Neural progenitor cell (in vitro differentiated cells): ENCODE data around the gene RPS6KA2. TPM values are rescaled to one million over a fixed set of nuclear protein-coding genes. Genes with fewer than 3 reads are reported as not detected.

ENCODE experiments used
- DNase-seq: peaks from one replicate; pipeline ENCODE4 v3.0.0-alpha.2; 2016; ENCODE audit warnings: low spot score
- H2AFZ ChIP-seq: fragments of 200-600 bp; sonication (generic); replicated peaks from 2 replicates; pipeline ENCODE4 v1.6.1; 2016; ENCODE audit warnings: antibody characterized with exemption
- H3F3A ChIP-seq: fragments of 200-600 bp; sonication (generic); 2 replicates; pipeline ENCODE4 v1.6.1; 2016; ENCODE audit warnings: antibody characterized with exemption, low read depth
- H3K27ac ChIP-seq: fragments of 200-600 bp; sonication (generic); 2 replicates; pipeline ENCODE4 v1.5.1; 2016; ENCODE audit warnings: mild to moderate bottlenecking
- H3K27me3 ChIP-seq: fragments of 200-600 bp; sonication (generic); 2 replicates; pipeline ENCODE4 v1.6.1; 2016; ENCODE audit warnings: mild to moderate bottlenecking, moderate library complexity
- H3K36me3 ChIP-seq: fragments of 200-600 bp; sonication (generic); 2 replicates; pipeline ENCODE4 v1.5.1; 2016
- H3K4me1 ChIP-seq: fragments of 200-600 bp; sonication (generic); 2 replicates; pipeline ENCODE4 v1.6.1; 2016; ENCODE audit warnings: mixed run types
- H3K4me2 ChIP-seq: fragments of 200-600 bp; sonication (generic); 2 replicates; pipeline ENCODE4 v1.6.1; 2016
- H3K4me3 ChIP-seq: fragments of 200-600 bp; sonication (generic); 2 replicates; pipeline ENCODE4 v1.5.1; 2016
- H3K79me2 ChIP-seq: fragments of 200-600 bp; sonication (generic); 2 replicates; pipeline ENCODE4 v1.6.1; 2016; ENCODE audit warnings: low read depth
- H3K9ac ChIP-seq: fragments of 200-600 bp; sonication (generic); 2 replicates; pipeline ENCODE4 v1.6.1; 2016
- H3K9me3 ChIP-seq: fragments of 200-600 bp; sonication (generic); 2 replicates; pipeline ENCODE4 v1.5.1; 2016; ENCODE audit warnings: low read depth
- H4K20me1 ChIP-seq: fragments of 200-600 bp; sonication (generic); 2 replicates; pipeline ENCODE4 v1.6.1; 2016; ENCODE audit warnings: low read depth
- H3K27ac Mint-ChIP-seq: 3 replicates; pipeline ENCODE4 v1.8.0; 2021; ENCODE audit warnings: mixed read lengths
- H3K27me3 Mint-ChIP-seq: 2 replicates; pipeline ENCODE4 v1.8.0; 2022; ENCODE audit warnings: low read depth, mild to moderate bottlenecking, inconsistent platforms, moderate library complexity, mixed read lengths; ENCODE audit not compliant: insufficient read depth
- H3K36me3 Mint-ChIP-seq: 3 replicates; pipeline ENCODE4 v1.8.0; 2021; ENCODE audit warnings: mixed read lengths
- H3K4me1 Mint-ChIP-seq: 3 replicates; pipeline ENCODE4 v1.8.0; 2021; ENCODE audit warnings: mixed read lengths
- H3K4me3 Mint-ChIP-seq: 3 replicates; pipeline ENCODE4 v1.8.0; 2021; ENCODE audit warnings: mild to moderate bottlenecking, moderate library complexity, mixed read lengths
- H3K9me3 Mint-ChIP-seq: 3 replicates; pipeline ENCODE4 v1.8.0; 2020; ENCODE audit warnings: mixed read lengths
- EZH2 ChIP-seq: fragments of 200-600 bp; sonication (generic); IDR thresholded peaks from 2 replicates; pipeline ENCODE4 v1.6.1; 2017; ENCODE audit warnings: antibody characterized with exemption, mild to moderate bottlenecking, moderate library complexity
- EZH2phosphoT487 ChIP-seq: fragments of 200-600 bp; sonication (generic); IDR thresholded peaks from 2 replicates; pipeline ENCODE4 v1.6.1; 2017; ENCODE audit warnings: antibody characterized with exemption
- total RNA-seq: library from RNA; depleted of rRNA; stranded (reverse); fragments of >200 nt; gene quantifications from 2 replicates; pipeline ENCODE4 v1.2.3, GENCODE V29; 2015; ENCODE audit warnings: low replicate concordance
- TF ChIP-seq, protein P1 (sequence below): fragments of 200-600 bp; sonication (generic); IDR thresholded peaks from 2 replicates; pipeline ENCODE4 v1.5.1; 2017; ENCODE audit warnings: antibody characterized with exemption, mild to moderate bottlenecking

Gene RPS6KA2
- total RNA-seq, 1 donor from 2014 or later, result 8.2 TPM

DNA sequence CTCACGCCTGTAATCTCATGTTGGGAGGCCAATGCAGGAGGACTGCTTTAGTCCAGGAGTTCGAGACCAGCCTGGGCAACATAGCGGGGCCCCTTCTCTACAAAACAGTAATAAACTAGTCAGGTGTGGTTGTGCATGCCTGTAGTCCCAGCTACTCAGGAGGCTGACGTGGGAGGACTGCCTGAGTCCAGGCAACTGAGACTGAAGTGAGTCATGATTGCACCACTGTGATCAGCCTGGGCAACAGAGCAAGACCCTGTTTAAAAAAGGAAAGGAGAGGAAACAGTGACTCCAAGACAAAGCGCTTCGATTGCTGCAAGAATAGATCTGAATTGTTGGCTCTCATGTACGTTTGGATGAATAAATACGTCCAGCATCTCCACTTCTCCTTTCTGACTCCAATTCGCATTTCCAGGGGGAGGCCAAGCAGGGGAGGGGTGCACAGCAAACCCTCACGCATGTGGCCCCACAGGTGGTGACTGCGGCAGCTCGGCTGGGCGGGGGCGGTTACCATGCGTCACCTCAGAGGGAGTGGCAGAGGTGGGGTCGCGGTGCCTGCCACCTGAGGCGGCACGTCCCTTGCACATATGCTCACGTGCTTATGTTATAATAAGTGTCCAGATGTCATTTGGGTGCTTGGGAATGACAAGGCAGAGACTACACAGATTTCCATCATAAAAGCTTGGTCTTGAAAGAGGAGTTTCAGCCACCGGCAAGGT lies 149.2 kb downstream of the RPS6KA2 start:
- Mint-ChIP-seq H3K36me3 (peaks cover 12% of the 10 kb centered on the region), H3K4me3 (no peak overlapping the region), H3K9me3 (no peaks in the 10 kb centered on the region), H3K27ac (no peak overlapping the region), H3K4me1 (peaks cover 20% of the 10 kb centered on the region), H3K27me3 (peaks cover 6% of the 10 kb centered on the region)
- Histone ChIP-seq H3K9me3 (no peaks in the 10 kb centered on the region), H3K4me2 (no peak overlapping the region), H3K36me3 (no peaks in the 10 kb centered on the region), H3K4me1 (no peaks in the 10 kb centered on the region), H2AFZ (no peak overlapping the region), H3F3A (no peaks in the 10 kb centered on the region), H4K20me1 (no peaks in the 10 kb centered on the region), H3K79me2 (no peaks in the 10 kb centered on the region), H3K27ac (no peak overlapping the region), H3K27me3 (no peaks in the 10 kb centered on the region), H3K4me3 (no peak overlapping the region), H3K9ac (no peak overlapping the region)
- TF ChIP-seq EZH2 (no peak), EZH2phosphoT487 (no peak)
- TF ChIP-seq, protein P1, sequence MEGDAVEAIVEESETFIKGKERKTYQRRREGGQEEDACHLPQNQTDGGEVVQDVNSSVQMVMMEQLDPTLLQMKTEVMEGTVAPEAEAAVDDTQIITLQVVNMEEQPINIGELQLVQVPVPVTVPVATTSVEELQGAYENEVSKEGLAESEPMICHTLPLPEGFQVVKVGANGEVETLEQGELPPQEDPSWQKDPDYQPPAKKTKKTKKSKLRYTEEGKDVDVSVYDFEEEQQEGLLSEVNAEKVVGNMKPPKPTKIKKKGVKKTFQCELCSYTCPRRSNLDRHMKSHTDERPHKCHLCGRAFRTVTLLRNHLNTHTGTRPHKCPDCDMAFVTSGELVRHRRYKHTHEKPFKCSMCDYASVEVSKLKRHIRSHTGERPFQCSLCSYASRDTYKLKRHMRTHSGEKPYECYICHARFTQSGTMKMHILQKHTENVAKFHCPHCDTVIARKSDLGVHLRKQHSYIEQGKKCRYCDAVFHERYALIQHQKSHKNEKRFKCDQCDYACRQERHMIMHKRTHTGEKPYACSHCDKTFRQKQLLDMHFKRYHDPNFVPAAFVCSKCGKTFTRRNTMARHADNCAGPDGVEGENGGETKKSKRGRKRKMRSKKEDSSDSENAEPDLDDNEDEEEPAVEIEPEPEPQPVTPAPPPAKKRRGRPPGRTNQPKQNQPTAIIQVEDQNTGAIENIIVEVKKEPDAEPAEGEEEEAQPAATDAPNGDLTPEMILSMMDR, result no peak
- no peak for DNase-seq

DNA sequence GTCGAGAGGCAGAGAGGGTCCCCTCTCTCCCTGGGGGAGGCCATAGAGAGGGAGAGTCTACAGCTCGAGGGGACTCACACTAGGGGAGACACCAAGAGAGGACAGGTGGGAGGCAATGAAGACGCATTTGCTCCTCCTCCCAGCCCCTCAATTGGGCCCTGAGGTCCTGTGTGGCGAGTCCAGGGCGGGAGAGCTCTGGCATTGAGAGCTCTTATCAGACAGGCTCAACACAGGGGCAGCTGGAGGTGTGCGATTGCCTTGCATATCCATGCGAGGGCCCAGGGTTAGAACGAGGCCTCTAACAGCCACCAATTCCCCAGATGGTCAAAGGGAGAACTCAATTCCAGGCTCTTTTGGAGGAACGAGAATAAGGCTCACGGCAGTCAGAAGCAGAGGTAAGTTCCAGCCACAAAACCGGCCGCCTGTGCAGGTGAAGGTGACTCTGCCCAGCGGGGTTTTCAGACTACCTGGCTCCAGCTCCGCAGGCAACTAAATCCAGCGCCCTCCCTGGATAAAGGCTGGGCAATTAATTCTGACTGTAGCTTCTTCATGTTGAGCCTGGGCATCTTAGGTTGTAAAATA lies 150.3 kb downstream of the RPS6KA2 start:
- Histone ChIP-seq H4K20me1 (no peaks in the 10 kb centered on the region), H3K27me3 (no peaks in the 10 kb centered on the region), H3K79me2 (no peaks in the 10 kb centered on the region), H3K9ac (no peak overlapping the region), H3F3A (no peaks in the 10 kb centered on the region), H3K4me2 (no peak overlapping the region), H3K4me3 (no peak overlapping the region), H3K27ac (no peak overlapping the region), H3K9me3 (no peaks in the 10 kb centered on the region), H2AFZ (no peak overlapping the region), H3K4me1 (no peaks in the 10 kb centered on the region), H3K36me3 (no peaks in the 10 kb centered on the region)
- H3K4me1 Mint-ChIP-seq, result peaks cover 20% of the 10 kb centered on the region
- no peak for DNase-seq
- H3K9me3 Mint-ChIP-seq, result no peaks in the 10 kb centered on the region
- peak overlapping the region; percentile 33 for H3K27ac Mint-ChIP-seq
- peaks cover 11% of the 10 kb centered on the region for H3K36me3 Mint-ChIP-seq
- H3K4me3 Mint-ChIP-seq, result no peak overlapping the region
- TF ChIP-seq EZH2, result no peak
- TF ChIP-seq EZH2phosphoT487, result no peak
- TF ChIP-seq, protein P1, result no peak
- H3K27me3 Mint-ChIP-seq, result peaks cover 6% of the 10 kb centered on the region

DNA sequence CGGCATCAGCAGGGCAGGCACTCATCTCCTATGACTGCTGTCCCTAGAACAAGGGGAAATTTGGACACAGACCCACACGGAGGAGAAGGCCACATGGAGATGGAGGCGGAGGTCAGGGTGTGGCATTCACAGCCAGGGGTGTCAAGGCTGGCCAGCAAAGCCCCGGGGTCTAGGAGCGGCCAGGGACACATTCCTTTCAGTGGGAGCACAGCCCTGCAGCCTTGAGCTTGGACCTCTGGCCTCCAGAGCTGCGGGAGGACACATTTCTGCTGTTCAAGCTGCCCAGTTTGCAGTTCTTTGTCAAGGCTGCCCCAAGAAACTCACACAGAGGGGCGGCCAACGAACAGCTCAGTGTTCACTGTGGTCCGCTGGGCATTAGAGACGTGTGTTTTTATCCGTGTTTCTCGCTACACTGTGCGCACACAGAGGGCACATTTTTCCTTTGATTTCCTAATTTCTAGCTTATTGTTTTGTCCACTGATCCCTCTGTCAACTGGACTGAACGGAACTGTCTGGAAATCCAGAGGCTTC lies 150.9 kb downstream of the RPS6KA2 start:
- Mint-ChIP-seq H3K27ac (peak overlapping the region; percentile 33), H3K27me3 (peaks cover 6% of the 10 kb centered on the region)
- TF ChIP-seq EZH2phosphoT487, result no peak
- no peak for TF ChIP-seq EZH2
- TF ChIP-seq, protein P1, result no peak

More for the DNA sequence above, 150.9 kb downstream of the RPS6KA2 start:
- Histone ChIP-seq H4K20me1 (no peaks in the 10 kb centered on the region), H3K9ac (no peak overlapping the region), H3K27ac (no peak overlapping the region), H3K27me3 (no peaks in the 10 kb centered on the region), H3K79me2 (no peaks in the 10 kb centered on the region), H3K4me1 (no peaks in the 10 kb centered on the region), H3K9me3 (no peaks in the 10 kb centered on the region), H3K4me3 (no peak overlapping the region), H3F3A (no peaks in the 10 kb centered on the region), H3K4me2 (no peak overlapping the region), H2AFZ (no peak overlapping the region), H3K36me3 (no peaks in the 10 kb centered on the region)
- H3K36me3 Mint-ChIP-seq, result peaks cover 11% of the 10 kb centered on the region
- no peak overlapping the region for H3K4me3 Mint-ChIP-seq
- H3K4me1 Mint-ChIP-seq, result peaks cover 20% of the 10 kb centered on the region
- H3K9me3 Mint-ChIP-seq, result no peaks in the 10 kb centered on the region
- no peak for DNase-seq
